SK-N-SH treated with all-trans-retinoic acid at 6 μM for 48 hours (cell line): ENCODE data around the gene LAMA2.

Experiments used
- CSDC2 ChIP-seq: fragments of 250-450 bp; sonication (Bioruptor Pico); IDR thresholded peaks from 2 replicates; pipeline ENCODE4 v1.5.0; 2020; ENCODE audit warnings: mild to moderate bottlenecking, moderate library complexity
- PATZ1 ChIP-seq: fragments of 250-450 bp; sonication (Bioruptor Pico); IDR thresholded peaks from 2 replicates; pipeline ENCODE4 v1.8.0; 2020; ENCODE audit warnings: mild to moderate bottlenecking, moderate library complexity, borderline replicate concordance
- ZFP30 ChIP-seq: fragments of 450-650 bp; formaldehyde crosslinking; IDR thresholded peaks from 2 replicates; pipeline ENCODE4 v1.5.0; 2022; ENCODE audit warnings: mild to moderate bottlenecking, moderate library complexity
- ZNF565 ChIP-seq: fragments of 450-650 bp; formaldehyde crosslinking; conservative IDR thresholded peaks from 2 replicates; pipeline ENCODE4 v1.5.0; 2020; ENCODE audit warnings: low read depth, mild to moderate bottlenecking, moderate library complexity
- ZNF8 ChIP-seq: fragments of 450-650 bp; formaldehyde crosslinking; IDR thresholded peaks from 2 replicates; pipeline ENCODE4 v1.5.0; 2020; ENCODE audit warnings: mild to moderate bottlenecking, moderate library complexity

GRCh38 chr6:129402244-129402643 lies 519.3 kb downstream of the LAMA2 start:
- TF ChIP-seq ZNF8, result no peak
- no peak for TF ChIP-seq ZNF565
- no peak for TF ChIP-seq ZFP30
- no peak for TF ChIP-seq CSDC2 (CRISPR knock-in tag)
- no peak for TF ChIP-seq PATZ1 (CRISPR knock-in tag)
